IMR-90 (cell line): ENCODE data around the gene NPFF. TPM values are rescaled to one million over a fixed set of nuclear protein-coding genes. Genes with fewer than 3 reads are reported as not detected.
A peak's percentile ranks its signal among the peaks of the same experiment; 100 is the strongest.

ENCODE experiments used
- ATAC-seq: fragments of 200-7000 bp; cut with Tn5 transposase; 2 replicates; pipeline ENCODE4 v1.9.1; 2020; ENCODE audit warnings: low read depth, mild to moderate bottlenecking, moderate library complexity
- BruUV-seq: library from RNA; stranded (reverse); fragments of 400-500 nt; replicated peaks from 2 replicates; lab custom pipeline; 2021; lab: Mats Ljungman, UMichigan
- CTCF ChIA-PET: fragments of 300-600 bp; formaldehyde crosslinking; extraction: SDS; loops from one replicate; lab custom pipeline; 2021; ENCODE audit warnings: antibody characterized with exemption; lab: Yijun Ruan, JAX
- POLR2A ChIA-PET: fragments of 300-600 bp; sonication (Branson Sonifier 250); formaldehyde crosslinking; loops from one replicate; lab custom pipeline; 2022; ENCODE audit warnings: antibody characterized with exemption; ENCODE audit not compliant: unreplicated experiment; lab: Charles Lee
- DNase-seq: peaks from one replicate; pipeline ENCODE4 v3.0.0; 2013
- H2AFZ ChIP-seq: replicated peaks from 2 replicates; pipeline ENCODE3; 2013; ENCODE audit warnings: low read length, mild to moderate bottlenecking; ENCODE audit not compliant: poor library complexity
- H2AK5ac ChIP-seq: 2 replicates; pipeline ENCODE4 v1.6.1; 2013; ENCODE audit warnings: low read depth, low read length, inconsistent platforms
- H2AK9ac ChIP-seq: replicated peaks from 2 replicates; pipeline ENCODE3; 2013; ENCODE audit warnings: mild to moderate bottlenecking, low read depth, low read length, moderate library complexity; ENCODE audit not compliant: poor library complexity
- H2BK120ac ChIP-seq: 2 replicates; pipeline ENCODE4 v1.6.1; 2013; ENCODE audit warnings: low read depth, low read length, inconsistent platforms
- H2BK15ac ChIP-seq: 3 replicates; pipeline ENCODE4 v1.6.1; 2013; ENCODE audit warnings: low read depth, low read length, inconsistent platforms
- H2BK20ac ChIP-seq: 2 replicates; pipeline ENCODE4 v1.6.1; 2013; ENCODE audit warnings: low read depth, mild to moderate bottlenecking, inconsistent platforms, low read length, moderate library complexity
- H2BK5ac ChIP-seq: 2 replicates; pipeline ENCODE4 v1.6.1; 2013; ENCODE audit warnings: mild to moderate bottlenecking, low read depth, low read length, inconsistent platforms; ENCODE audit not compliant: poor library complexity, severe bottlenecking
- H3K14ac ChIP-seq: replicated peaks from 2 replicates; pipeline ENCODE4 v1.6.1; 2013; ENCODE audit warnings: low read depth, low read length, inconsistent platforms
- H3K18ac ChIP-seq: 2 replicates; pipeline ENCODE4 v1.6.1; 2013; ENCODE audit warnings: low read depth, low read length, control low read depth
- H3K23ac ChIP-seq: 2 replicates; pipeline ENCODE4 v1.6.1; 2013; ENCODE audit warnings: low read depth, low read length, inconsistent platforms
- H3K27ac ChIP-seq: 2 replicates; pipeline ENCODE4 v1.5.1; 2013; ENCODE audit warnings: mild to moderate bottlenecking, control low read depth, low read length; ENCODE audit not compliant: insufficient read depth
- H3K27me3 ChIP-seq: 2 replicates; pipeline ENCODE4 v1.6.1; 2013; ENCODE audit warnings: low read length; ENCODE audit not compliant: control insufficient read depth, insufficient read depth
- H3K36me3 ChIP-seq: 2 replicates; pipeline ENCODE4 v1.6.1; 2013; ENCODE audit warnings: low read length, mixed read lengths; ENCODE audit not compliant: control insufficient read depth, insufficient read depth
- H3K4ac ChIP-seq: 2 replicates; pipeline ENCODE4 v1.6.1; 2013; ENCODE audit warnings: low read depth, low read length, inconsistent platforms
- H3K4me1 ChIP-seq: 2 replicates; pipeline ENCODE4 v1.6.1; 2013; ENCODE audit warnings: low read length, mixed read lengths; ENCODE audit not compliant: control insufficient read depth, insufficient read depth
- H3K4me2 ChIP-seq: 2 replicates; pipeline ENCODE4 v1.6.1; 2013; ENCODE audit warnings: low read depth, mild to moderate bottlenecking, control low read depth, low read length, moderate library complexity
- H3K4me3 ChIP-seq: 2 replicates; pipeline ENCODE4 v1.5.1; 2013; ENCODE audit warnings: low read depth, mild to moderate bottlenecking, control low read depth, low read length, moderate library complexity; ENCODE audit not compliant: insufficient read depth
- H3K56ac ChIP-seq: 2 replicates; pipeline ENCODE4 v1.6.1; 2013; ENCODE audit warnings: low read length, inconsistent platforms; ENCODE audit not compliant: insufficient read depth; ENCODE audit errors: extremely low read depth
- H3K79me1 ChIP-seq, 2 experiments: 2 replicates each; pipeline ENCODE4 v1.6.1; 2013; ENCODE audit warnings: low read length in 2 of 2, inconsistent platforms in 1 of 2, low read depth in 1 of 2
- H3K9ac ChIP-seq: 2 replicates; pipeline ENCODE4 v1.6.1; 2013; ENCODE audit warnings: low read depth, low read length, control low read depth
- H3K9me1 ChIP-seq: 2 replicates; pipeline ENCODE4 v1.6.1; 2013; ENCODE audit warnings: low read length, inconsistent platforms; ENCODE audit not compliant: insufficient read depth
- H3K9me3 ChIP-seq: 2 replicates; pipeline ENCODE4 v1.6.1; 2013; ENCODE audit warnings: low read length; ENCODE audit not compliant: control insufficient read depth, insufficient read depth
- H4K20me1 ChIP-seq: 2 replicates; pipeline ENCODE4 v1.6.1; 2013; ENCODE audit warnings: low read length, inconsistent platforms; ENCODE audit not compliant: insufficient read depth
- H4K5ac ChIP-seq: 2 replicates; pipeline ENCODE4 v1.6.1; 2013; ENCODE audit warnings: mild to moderate bottlenecking, low read depth, low read length, control low read depth
- H4K8ac ChIP-seq, 2 experiments: 2 replicates each; pipeline ENCODE4 v1.6.1; 2013; ENCODE audit warnings: low read depth in 2 of 2, low read length in 2 of 2, control low read depth in 1 of 2, inconsistent platforms in 1 of 2
- H4K91ac ChIP-seq: 2 replicates; pipeline ENCODE4 v1.6.1; 2013; ENCODE audit warnings: low read depth, low read length, inconsistent platforms; ENCODE audit not compliant: insufficient read depth
- NFE2L2 ChIP-seq: fragments of 150-350 bp; IDR thresholded peaks from 2 replicates; pipeline ENCODE4 v1.6.1; 2016; ENCODE audit warnings: low read depth, mild to moderate bottlenecking, low read length
- POLR2A ChIP-seq: IDR thresholded peaks from 2 replicates; pipeline ENCODE4 v1.6.1; 2012; ENCODE audit warnings: mild to moderate bottlenecking, low read depth, low read length
- WGBS, 2 experiments: methylation state at CpG; one replicate each; pipeline versions ENCODE4 v1.1.5 to v1.1.7; 2013; ENCODE audit warnings: missing lambda C conversion rate in 2 of 2; ENCODE audit not compliant: insufficient read length in 1 of 2; ENCODE audit errors: extremely low coverage in 2 of 2; 5-methylcytosine and 5-hydroxymethylcytosine counted together
- dilution Hi-C: fragments of 300-500 bp; cut with HindIII; formaldehyde crosslinking; loops from one replicate; pipeline ENCODE4 v1.14.3; 2018; ENCODE audit warnings: low sequenced_read_pairs; ENCODE audit not compliant: unreplicated experiment
- in situ Hi-C: fragments of 300-500 bp; cut with MboI; formaldehyde crosslinking; loops from 3 replicates; pipeline ENCODE4 v1.14.3; 2019; ENCODE audit warnings: low sequenced_read_pairs, inconsistent platforms, mixed read lengths
- intact Hi-C: fragments of 100-400 bp; cut with micrococcal nuclease; formaldehyde crosslinking; loops from 2 replicates; pipeline ENCODE4 v1.10.0; 2022
- polyA plus RNA-seq, 3 experiments: library from polyadenylated mRNA; depleted of rRNA; stranded (reverse); fragments of >200 nt; gene quantifications; 2 replicates each; pipeline ENCODE4 v1.2.3, GENCODE V29; 2012; ENCODE audit warnings: low replicate concordance in 1 of 3
- total RNA-seq: library from RNA; depleted of rRNA; stranded (reverse); fragments of >200 nt; gene quantifications from 2 replicates; pipeline ENCODE4 v1.2.3, GENCODE V29; 2012

The NPFF gene
- total and polyA plus RNA-seq, 2 of the 4 experiments (the other 2 are of a cell fraction) = not detected

- Histone ChIP-seq H2BK5ac (no peak overlapping the region), H3K4me3 (no peak overlapping the region), H3K9me1 (peaks cover 8% of the 10 kb centered on the region; the same call in 1 of the 2 replicates), H2BK120ac (no peak overlapping the region), H3K36me3 (peaks cover 79% of the 10 kb centered on the region), H4K8ac (no peak overlapping the region), H3K9ac (no peak overlapping the region), H3K27me3 (no peaks in the 10 kb centered on the region), H3K4me1 (peaks cover 17% of the 10 kb centered on the region), H4K20me1 (peaks cover 87% of the 10 kb centered on the region), H3K27ac (peak overlapping the region; percentile 29; the same call in 1 of the 2 replicates), H3K56ac (no peak overlapping the region), H3K9me3 (no peaks in the 10 kb centered on the region), H3K23ac (no peak overlapping the region), H4K5ac (no peak overlapping the region), H3K4ac (no peak overlapping the region), H2AK9ac (no peak overlapping the region), H2AK5ac (no peak overlapping the region; the same call in 1 of the 2 replicates), H2BK15ac (no peak overlapping the region), H3K18ac (no peak overlapping the region), H2BK20ac (no peak overlapping the region), H3K4me2 (no peak overlapping the region), H3K79me1 (peaks cover 32 to 87% of the 10 kb centered on the region in 2 experiments), H4K91ac (no peak overlapping the region), H2AFZ (no peak overlapping the region), H3K14ac (no peak overlapping the region; the same call in 1 of the 2 replicates)
- BruUV-seq = no TSS peak
- POLR2A ChIA-PET = no interaction called here
- WGBS, 2 experiments = no CpG with 5 or more reads among the region's 12 CpGs
- in situ Hi-C loops = no loop called here
- TF ChIP-seq NFE2L2 (no peak), POLR2A (0 out of 2 replicates have a peak, but pooled peaks have one; percentile 1)
- dilution Hi-C loops = no loop called here
- intact Hi-C loops = no loop called here
- CTCF ChIA-PET = interaction anchor here (0.7 to 1.7 kb wide), 3 partner anchors 11 to 159 kb away, joined by 3 to 14 read pairs (median 3); no protein-coding TSS in a partner anchor
- DNase-seq = no peak
- ATAC-seq = no peak
Measured at GRCh38 chr12:53480491-53481442, 26.5 kb downstream of the NPFF start.
